K562 (cell line): ENCODE measurements around the gene HLTF. TPM values are rescaled to one million over a fixed set of nuclear protein-coding genes. Genes with fewer than 3 reads are reported as not detected.

Source experiments
- CREB3L1 ChIP-seq: fragments of 450-650 bp; IDR thresholded peaks from 2 replicates; pipeline ENCODE4 v1.6.1; 2014; ENCODE audit warnings: low read depth, mild to moderate bottlenecking, moderate library complexity, borderline replicate concordance
- DPF2 ChIP-seq: fragments of 450-650 bp; IDR thresholded peaks from 2 replicates; pipeline ENCODE4 v1.6.1; 2016
- FOXO4 ChIP-seq: fragments of 450-650 bp; formaldehyde crosslinking; IDR thresholded peaks from 2 replicates; pipeline ENCODE4 v1.4.0; 2020; ENCODE audit warnings: mild to moderate bottlenecking, moderate library complexity
- GATAD2A ChIP-seq: fragments of 450-650 bp; IDR thresholded peaks from 2 replicates; pipeline ENCODE4 v1.6.1; 2017
- HEY1 ChIP-seq: fragments of 250-450 bp; sonication (Bioruptor Pico); IDR thresholded peaks from 2 replicates; pipeline ENCODE4 v1.5.0; 2020; ENCODE audit warnings: mild to moderate bottlenecking, moderate library complexity, borderline replicate concordance
- HMGN3 ChIP-seq: IDR thresholded peaks from 2 replicates; pipeline ENCODE4 v1.6.1; 2011; ENCODE audit warnings: borderline replicate concordance, low read depth, mild to moderate bottlenecking, mixed read lengths, low read length; ENCODE audit not compliant: insufficient read length; ENCODE audit errors: extremely low read depth
- KLF10 ChIP-seq: fragments of 250-450 bp; sonication (Bioruptor Pico); IDR thresholded peaks from 2 replicates; pipeline ENCODE4 v1.6.1; 2021; ENCODE audit warnings: matching md5 sums
- LCOR ChIP-seq: sonication (generic); formaldehyde crosslinking; IDR thresholded peaks from 2 replicates; pipeline ENCODE4 v1.8.0; 2022; ENCODE audit warnings: mild to moderate bottlenecking, missing genetic modification reagents
- MEF2D ChIP-seq: conservative IDR thresholded peaks from 2 replicates; pipeline ENCODE4 v1.6.1; 2016; ENCODE audit warnings: low read depth, missing genetic modification characterization, missing compliant biosample characterization
- NFRKB ChIP-seq: fragments of 450-650 bp; IDR thresholded peaks from 2 replicates; pipeline ENCODE4 v1.6.1; 2016; ENCODE audit warnings: low read depth
- NFYB ChIP-seq: IDR thresholded peaks from 2 replicates; pipeline ENCODE4 v1.6.1; 2011; ENCODE audit warnings: mild to moderate bottlenecking, moderate library complexity; ENCODE audit not compliant: insufficient read length; ENCODE audit errors: extremely low read depth
- NR3C1 ChIP-seq: sonication (generic); formaldehyde crosslinking; IDR thresholded peaks from 2 replicates; pipeline ENCODE4 v1.8.1; 2022; ENCODE audit warnings: missing genetic modification reagents
- POLR2B ChIP-seq: fragments of 450-650 bp; IDR thresholded peaks from 2 replicates; pipeline ENCODE4 v1.6.1; 2018; ENCODE audit warnings: low read depth; ENCODE audit not compliant: partially characterized antibody
- POLR3G ChIP-seq: IDR thresholded peaks from 2 replicates; pipeline ENCODE4 v1.6.1; 2011; ENCODE audit not compliant: insufficient read length, insufficient replicate concordance; ENCODE audit errors: extremely low read depth
- RBFOX2 ChIP-seq: fragments of 200-400 bp; formaldehyde crosslinking; IDR thresholded peaks from 2 replicates; pipeline ENCODE4 v1.6.1; 2017; ENCODE audit warnings: low read depth, mild to moderate bottlenecking, low read length, moderate library complexity
- TCF3 ChIP-seq: sonication (generic); formaldehyde crosslinking; IDR thresholded peaks from 2 replicates; pipeline ENCODE4 v1.4.0; 2020; ENCODE audit warnings: mild to moderate bottlenecking, missing genetic modification reagents
- ZKSCAN8 ChIP-seq: fragments of 200-800 bp; sonication (Bioruptor generic); IDR thresholded peaks from 2 replicates; pipeline ENCODE4 v1.6.1; 2016; ENCODE audit warnings: missing genetic modification characterization, missing compliant biosample characterization
- ZNF224 ChIP-seq: sonication (generic); formaldehyde crosslinking; IDR thresholded peaks from 2 replicates; pipeline ENCODE4 v1.8.0; 2022; ENCODE audit warnings: mild to moderate bottlenecking, missing genetic modification reagents
- ZNF41 ChIP-seq: fragments of 250-450 bp; sonication (Bioruptor Pico); conservative IDR thresholded peaks from 2 replicates; pipeline ENCODE4 v1.4.0; 2020; ENCODE audit warnings: mild to moderate bottlenecking
- polyA plus RNA-seq, 8 experiments: library from polyadenylated mRNA; depleted of rRNA in 4 of 8; stranded (reverse) in 5 of 8; unstranded in 3 of 8; fragments of >200 nt; fragmentation: Nextera tagmentation in 2 of 8; fragmentation: Illumina TruSeq in 1 of 8; extraction: Ambion mirVana in 2 of 8; extraction: Trizol in 1 of 8; gene quantifications; 2 replicates each; pipeline versions ENCODE4 v1.2.1 to v1.2.3, GENCODE V29; 2011 to 2014; ENCODE audit warnings: inconsistent platforms in 1 of 8, missing spikeins in 1 of 8
- total RNA-seq, 7 experiments: library from RNA; depleted of rRNA in 6 of 7; stranded (reverse); fragments of >200 nt in 6 of 7; fragmentation: Illumina TruSeq in 2 of 7; extraction: Trizol in 2 of 7; gene quantifications; 2 replicates each; pipeline versions ENCODE4 v1.2.1 to v1.2.3, GENCODE V29; 2011 to 2021; ENCODE audit warnings: low replicate concordance in 1 of 7
- TF ChIP-seq, protein P1 (sequence below): fragments of 250-450 bp; sonication (Bioruptor Pico); IDR thresholded peaks from 2 replicates; pipeline ENCODE4 v1.4.0; 2020

HLTF gene
- total and polyA plus RNA-seq, 9 of the 15 experiments (the other 6 are each of a cell fraction or from before 2014, with no cell fraction given) = 35.1 to 82.4 (median 50.4) TPM

- TF ChIP-seq NR3C1 (CRISPR knock-in tag) (0 out of 2 replicates have a peak, but pooled peaks have one; percentile 72), NFRKB (peak; percentile 71), POLR2B (peak; percentile 77), LCOR (peak; percentile 94; the same call in 1 of the 2 replicates), GATAD2A (no peak), ZKSCAN8 (peak; percentile 67; the same call in 1 of the 2 replicates), POLR3G (no peak), TCF3 (0 out of 2 replicates have a peak, but pooled peaks have one; percentile 35), HEY1 (no peak), ZNF224 (CRISPR knock-in tag) (peak; percentile 88; the same call in 1 of the 2 replicates), ZNF41 (peak; percentile 66; the same call in 1 of the 2 replicates), NFYB (peak; percentile 98), KLF10 (CRISPR knock-in tag) (no peak), CREB3L1 (peak; percentile 82), MEF2D (peak; percentile 77; the same call in 1 of the 2 replicates), DPF2 (0 out of 2 replicates have a peak, but pooled peaks have one; percentile 14), HMGN3 (peak; percentile 69), FOXO4 (CRISPR knock-in tag) (no peak), RBFOX2 (peak; percentile 93)
- TF ChIP-seq, protein P1, sequence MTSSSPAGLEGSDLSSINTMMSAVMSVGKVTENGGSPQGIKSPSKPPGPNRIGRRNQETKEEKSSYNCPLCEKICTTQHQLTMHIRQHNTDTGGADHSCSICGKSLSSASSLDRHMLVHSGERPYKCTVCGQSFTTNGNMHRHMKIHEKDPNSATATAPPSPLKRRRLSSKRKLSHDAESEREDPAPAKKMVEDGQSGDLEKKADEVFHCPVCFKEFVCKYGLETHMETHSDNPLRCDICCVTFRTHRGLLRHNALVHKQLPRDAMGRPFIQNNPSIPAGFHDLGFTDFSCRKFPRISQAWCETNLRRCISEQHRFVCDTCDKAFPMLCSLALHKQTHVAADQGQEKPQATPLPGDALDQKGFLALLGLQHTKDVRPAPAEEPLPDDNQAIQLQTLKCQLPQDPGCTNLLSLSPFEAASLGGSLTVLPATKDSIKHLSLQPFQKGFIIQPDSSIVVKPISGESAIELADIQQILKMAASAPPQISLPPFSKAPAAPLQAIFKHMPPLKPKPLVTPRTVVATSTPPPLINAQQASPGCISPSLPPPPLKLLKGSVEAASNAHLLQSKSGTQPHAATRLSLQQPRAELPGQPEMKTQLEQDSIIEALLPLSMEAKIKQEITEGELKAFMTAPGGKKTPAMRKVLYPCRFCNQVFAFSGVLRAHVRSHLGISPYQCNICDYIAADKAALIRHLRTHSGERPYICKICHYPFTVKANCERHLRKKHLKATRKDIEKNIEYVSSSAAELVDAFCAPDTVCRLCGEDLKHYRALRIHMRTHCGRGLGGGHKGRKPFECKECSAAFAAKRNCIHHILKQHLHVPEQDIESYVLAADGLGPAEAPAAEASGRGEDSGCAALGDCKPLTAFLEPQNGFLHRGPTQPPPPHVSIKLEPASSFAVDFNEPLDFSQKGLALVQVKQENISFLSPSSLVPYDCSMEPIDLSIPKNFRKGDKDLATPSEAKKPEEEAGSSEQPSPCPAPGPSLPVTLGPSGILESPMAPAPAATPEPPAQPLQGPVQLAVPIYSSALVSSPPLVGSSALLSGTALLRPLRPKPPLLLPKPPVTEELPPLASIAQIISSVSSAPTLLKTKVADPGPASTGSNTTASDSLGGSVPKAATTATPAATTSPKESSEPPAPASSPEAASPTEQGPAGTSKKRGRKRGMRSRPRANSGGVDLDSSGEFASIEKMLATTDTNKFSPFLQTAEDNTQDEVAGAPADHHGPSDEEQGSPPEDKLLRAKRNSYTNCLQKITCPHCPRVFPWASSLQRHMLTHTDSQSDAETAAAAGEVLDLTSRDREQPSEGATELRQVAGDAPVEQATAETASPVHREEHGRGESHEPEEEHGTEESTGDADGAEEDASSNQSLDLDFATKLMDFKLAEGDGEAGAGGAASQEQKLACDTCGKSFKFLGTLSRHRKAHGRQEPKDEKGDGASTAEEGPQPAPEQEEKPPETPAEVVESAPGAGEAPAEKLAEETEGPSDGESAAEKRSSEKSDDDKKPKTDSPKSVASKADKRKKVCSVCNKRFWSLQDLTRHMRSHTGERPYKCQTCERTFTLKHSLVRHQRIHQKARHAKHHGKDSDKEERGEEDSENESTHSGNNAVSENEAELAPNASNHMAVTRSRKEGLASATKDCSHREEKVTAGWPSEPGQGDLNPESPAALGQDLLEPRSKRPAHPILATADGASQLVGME (CRISPR knock-in tag) = no peak
Measured at GRCh38 chr3:149086232-149086988, at the start of gene HLTF (continued).
